ENCODE data around the gene SPDEF.

- TF ChIP-seq CEBPB (IDR thresholded peaks at IDR 0.05) (no peak), CREB1 (IDR thresholded peaks at IDR 0.05; ENCODE audit: low read depth) (no peak), RAD21 (IDR thresholded peaks at IDR 0.05; ENCODE audit: low read depth) (no peak), TEAD4 (IDR thresholded peaks at IDR 0.05) (no peak), EP300 (IDR thresholded peaks at IDR 0.05; ENCODE audit: borderline replicate concordance) (no peak), YY1 (IDR thresholded peaks at IDR 0.05; ENCODE audit: low read depth) (no peak), FOXM1 (IDR thresholded peaks at IDR 0.05; ENCODE audit: borderline replicate concordance, low read depth) (no peak)
These were observed 29.7 kb downstream of the SPDEF start for GRCh38 chr6:34526241-34526972.
